ENCODE results near the gene CARS2.

Gene CARS2

DNA sequence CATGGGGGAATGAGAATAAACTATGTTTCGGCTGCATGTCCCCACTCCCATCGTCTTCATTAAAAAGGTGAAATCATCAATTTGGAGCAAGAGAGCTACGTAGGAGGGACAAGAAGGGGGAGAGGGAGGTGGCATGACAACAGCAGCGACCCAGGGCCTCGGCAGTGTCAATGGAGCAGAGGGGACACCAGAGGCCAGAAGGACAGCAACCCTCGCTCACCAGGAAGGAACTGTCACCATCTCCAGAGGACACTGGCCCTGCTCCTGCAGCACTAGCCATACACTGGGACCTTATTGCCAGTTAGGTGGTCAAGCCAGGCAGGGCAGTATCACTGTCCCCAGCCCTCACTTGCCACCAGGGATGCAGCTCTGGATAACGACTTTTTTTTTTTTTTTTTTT is 56.4 kb downstream of the CARS2 start:
- H3K4me1 ChIP-seq (ENCODE audit: insufficient read depth, low read length) = no peaks in the 10 kb centered on the region
- no peak overlapping the region for H3K27ac ChIP-seq (ENCODE audit: low read depth, low read length)
- no peaks in the 10 kb centered on the region for H3K9me3 ChIP-seq (ENCODE audit: insufficient read depth, low read depth, low read length)
- H3K4me3 ChIP-seq (ENCODE audit: low read length) = no peak overlapping the region
- no peaks in the 10 kb centered on the region for H3K27me3 ChIP-seq (ENCODE audit: insufficient read depth, low read length)
- WGBS = 89% methylated on average over 7 of the region's 7 CpGs
- H3K36me3 ChIP-seq (ENCODE audit: insufficient read depth, low read length) = peaks cover 7% of the 10 kb centered on the region; the same call in 1 of the 2 replicates
- no peak overlapping the region for H3K9ac ChIP-seq (ENCODE audit: low read depth, low read length)

DNA sequence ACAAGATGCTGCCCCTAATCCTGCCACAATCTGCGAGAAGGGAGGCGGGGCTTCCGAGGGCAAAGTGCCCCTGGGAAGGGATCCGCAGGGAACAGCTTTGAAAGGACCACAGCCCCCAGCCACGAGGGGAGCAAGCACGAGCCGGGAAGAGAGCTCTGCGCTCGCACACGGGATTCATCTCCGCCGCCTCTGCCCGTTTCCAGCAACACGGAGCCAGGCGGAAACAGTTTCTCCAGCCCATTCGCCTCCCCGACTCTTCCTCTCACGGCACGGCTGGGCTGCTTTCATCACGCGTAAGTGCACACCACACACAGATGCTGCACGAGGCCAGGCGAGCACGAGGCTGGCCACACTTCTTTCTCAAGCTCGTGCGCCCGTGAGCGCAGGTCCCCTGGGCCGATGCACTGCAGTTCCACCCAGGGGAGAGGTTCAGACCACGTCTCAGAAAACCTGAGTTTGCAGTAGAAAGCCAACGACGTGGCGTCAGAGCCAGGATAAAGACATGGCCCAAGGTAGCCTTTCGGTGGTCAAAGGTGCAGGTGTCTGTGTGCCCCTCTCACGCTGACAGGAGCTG is 57.0 kb downstream of the CARS2 start:
- Histone ChIP-seq H3K9me3 (ENCODE audit: insufficient read depth, low read depth, low read length) (no peaks in the 10 kb centered on the region), H3K27ac (ENCODE audit: low read depth, low read length) (no peak overlapping the region), H3K4me1 (ENCODE audit: insufficient read depth, low read length) (no peaks in the 10 kb centered on the region), H3K4me3 (ENCODE audit: low read length) (no peak overlapping the region), H3K9ac (ENCODE audit: low read depth, low read length) (no peak overlapping the region), H3K36me3 (ENCODE audit: insufficient read depth, low read length) (peaks cover 11% of the 10 kb centered on the region), H3K27me3 (ENCODE audit: insufficient read depth, low read length) (no peaks in the 10 kb centered on the region)
- WGBS = 91% methylated on average over 35 of the region's 35 CpGs

DNA sequence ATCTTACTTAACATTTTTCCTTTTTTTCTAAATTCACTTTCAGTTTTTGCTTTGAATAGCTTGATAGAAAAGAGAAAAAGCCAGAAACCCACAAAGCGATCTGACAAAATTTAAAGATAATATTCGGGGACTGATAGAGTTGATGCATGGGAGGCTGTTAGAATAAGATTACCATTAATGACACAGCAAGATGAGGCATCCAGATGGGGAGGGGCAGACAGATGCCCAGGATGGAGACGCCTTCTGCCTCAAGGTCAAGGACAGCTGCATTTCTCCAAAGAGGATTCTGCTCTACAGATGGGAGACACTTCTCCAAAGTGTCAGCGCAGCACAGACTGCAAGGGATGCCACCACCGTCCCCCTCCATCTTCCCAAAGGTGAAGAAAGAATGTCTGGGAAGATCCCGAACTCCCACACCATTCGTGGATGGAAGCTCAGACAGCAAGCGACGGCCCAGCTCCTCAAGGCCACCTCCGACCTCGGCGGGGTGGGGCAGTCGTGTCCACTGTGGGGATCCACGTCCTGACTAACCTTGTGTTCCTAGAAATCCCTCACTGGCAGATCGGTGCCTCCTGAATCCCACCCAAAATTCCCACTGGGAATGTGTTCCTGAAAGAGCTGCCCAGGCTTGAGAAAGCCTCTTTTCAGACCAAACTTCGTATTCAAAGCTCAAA is 57.6 kb downstream of the CARS2 start:
- no peak overlapping the region for H3K27ac ChIP-seq (ENCODE audit: low read depth, low read length)
- 87% methylated on average over 16 of the region's 16 CpGs for WGBS
- H3K4me3 ChIP-seq (ENCODE audit: low read length) = no peak overlapping the region
- no peaks in the 10 kb centered on the region for H3K9me3 ChIP-seq (ENCODE audit: insufficient read depth, low read depth, low read length)
- H3K9ac ChIP-seq (ENCODE audit: low read depth, low read length) = no peak overlapping the region
- no peaks in the 10 kb centered on the region for H3K4me1 ChIP-seq (ENCODE audit: insufficient read depth, low read length)
- no peaks in the 10 kb centered on the region for H3K27me3 ChIP-seq (ENCODE audit: insufficient read depth, low read length)
- peaks cover 17% of the 10 kb centered on the region for H3K36me3 ChIP-seq (ENCODE audit: insufficient read depth, low read length)

DNA sequence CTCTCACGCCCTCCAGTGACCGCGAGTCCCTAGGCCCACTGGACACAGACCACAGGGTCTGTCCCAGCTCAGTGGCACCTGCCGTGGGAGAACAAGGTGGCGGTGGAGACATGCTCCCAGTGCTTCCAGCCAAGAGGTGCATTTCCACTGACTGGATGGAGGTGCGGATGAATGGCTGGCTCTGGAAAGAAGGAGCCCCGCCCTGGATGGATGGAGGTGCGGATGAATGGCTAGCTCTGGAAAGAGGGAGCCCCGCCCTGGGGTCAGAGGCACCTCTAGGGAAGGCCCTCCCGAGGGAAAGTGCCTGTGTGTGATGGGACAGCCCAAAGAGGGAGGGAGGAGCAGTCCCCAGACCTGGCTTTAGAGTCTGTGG is 58.6 kb downstream of the CARS2 start:
- H3K4me3 ChIP-seq (ENCODE audit: low read length) = no peak overlapping the region
- 79% methylated on average over 10 of the region's 10 CpGs for WGBS
- no peaks in the 10 kb centered on the region for H3K27me3 ChIP-seq (ENCODE audit: insufficient read depth, low read length)
- no peak overlapping the region for H3K27ac ChIP-seq (ENCODE audit: low read depth, low read length)
- H3K4me1 ChIP-seq (ENCODE audit: insufficient read depth, low read length) = no peaks in the 10 kb centered on the region
- H3K9ac ChIP-seq (ENCODE audit: low read depth, low read length) = no peak overlapping the region
- peaks cover 26% of the 10 kb centered on the region for H3K36me3 ChIP-seq (ENCODE audit: insufficient read depth, low read length)
- no peaks in the 10 kb centered on the region for H3K9me3 ChIP-seq (ENCODE audit: insufficient read depth, low read depth, low read length)

DNA sequence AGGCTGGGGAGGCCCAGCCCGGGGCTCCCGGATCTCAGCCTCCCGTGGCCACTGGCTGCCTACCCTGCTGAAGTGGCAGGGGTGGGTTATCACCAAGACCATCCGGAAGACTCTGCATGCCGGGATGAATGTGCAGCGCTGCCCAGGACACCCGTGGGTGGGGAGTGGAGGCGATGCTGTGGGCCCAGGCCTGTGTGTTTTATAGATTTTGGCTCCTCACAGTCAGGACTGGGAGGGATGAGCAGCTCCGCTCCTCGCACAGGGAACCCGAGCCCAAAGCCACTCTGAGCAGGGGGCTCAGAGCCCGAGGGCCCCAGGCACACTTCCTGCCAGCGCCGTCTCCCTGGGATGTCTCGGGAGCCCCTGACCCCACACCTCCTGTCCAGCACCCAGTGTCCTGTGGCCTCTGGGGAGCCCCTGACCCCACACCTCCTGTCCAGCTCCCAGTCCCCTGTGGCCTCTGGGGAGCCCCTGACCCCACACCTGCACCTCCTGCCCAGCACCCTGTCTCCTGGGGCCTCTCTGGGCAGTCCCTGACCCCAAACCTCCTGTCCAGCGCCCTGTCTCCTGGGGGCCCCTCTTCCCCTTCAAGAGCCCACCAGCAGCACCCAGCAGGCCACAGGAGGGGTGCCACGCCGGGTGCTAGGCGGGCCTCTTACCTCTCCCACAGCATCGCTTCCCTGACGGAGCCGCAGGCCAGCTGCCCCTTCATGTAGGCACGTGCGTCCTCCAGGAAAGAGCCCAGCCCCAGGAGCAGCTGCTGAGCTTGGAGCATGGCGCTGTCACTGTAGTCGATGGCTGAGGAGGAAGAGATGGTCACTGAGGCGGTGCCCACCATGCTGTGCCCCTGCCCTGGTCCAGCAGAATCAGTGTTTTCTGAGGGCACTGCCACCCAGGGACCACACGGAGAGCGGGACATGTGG is 59.2 kb downstream of the CARS2 start:
- H3K27me3 ChIP-seq (ENCODE audit: insufficient read depth, low read length) = no peaks in the 10 kb centered on the region
- no peak overlapping the region for H3K9ac ChIP-seq (ENCODE audit: low read depth, low read length)
- WGBS = 95% methylated on average over 29 of the region's 29 CpGs
- no peaks in the 10 kb centered on the region for H3K9me3 ChIP-seq (ENCODE audit: insufficient read depth, low read depth, low read length)
- peaks cover 29% of the 10 kb centered on the region for H3K36me3 ChIP-seq (ENCODE audit: insufficient read depth, low read length)
- H3K4me1 ChIP-seq (ENCODE audit: insufficient read depth, low read length) = no peaks in the 10 kb centered on the region
- H3K27ac ChIP-seq (ENCODE audit: low read depth, low read length) = no peak overlapping the region
- H3K4me3 ChIP-seq (ENCODE audit: low read length) = no peak overlapping the region

DNA sequence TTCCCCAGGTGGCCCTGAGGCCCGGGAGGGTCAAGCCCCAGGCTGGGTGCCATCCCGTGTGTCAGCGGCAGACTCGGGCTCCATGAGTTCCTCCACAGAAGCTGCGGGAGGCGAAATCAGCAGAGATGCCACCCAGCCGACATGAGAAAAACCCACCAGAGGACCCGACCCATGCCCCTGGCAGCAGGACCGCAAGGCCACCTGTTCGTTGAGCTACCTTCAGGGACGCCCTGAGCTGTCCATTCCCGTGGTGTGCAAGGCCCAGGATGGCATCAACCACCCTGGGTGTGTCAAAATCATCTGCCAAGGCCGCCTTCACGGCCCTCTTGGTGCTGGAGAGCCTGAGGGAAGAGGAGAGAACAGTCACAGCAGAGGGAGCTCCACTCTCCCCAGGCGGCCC is 60.2 kb downstream of the CARS2 start:
- H3K27me3 ChIP-seq (ENCODE audit: insufficient read depth, low read length) = no peaks in the 10 kb centered on the region
- no peak overlapping the region for H3K27ac ChIP-seq (ENCODE audit: low read depth, low read length)
- H3K9ac ChIP-seq (ENCODE audit: low read depth, low read length) = no peak overlapping the region
- H3K4me1 ChIP-seq (ENCODE audit: insufficient read depth, low read length) = no peaks in the 10 kb centered on the region
- WGBS = 94% methylated on average over 15 of the region's 15 CpGs
- H3K36me3 ChIP-seq (ENCODE audit: insufficient read depth, low read length) = peaks cover 35% of the 10 kb centered on the region
- no peaks in the 10 kb centered on the region for H3K9me3 ChIP-seq (ENCODE audit: insufficient read depth, low read depth, low read length)
- no peak overlapping the region for H3K4me3 ChIP-seq (ENCODE audit: low read length)

DNA sequence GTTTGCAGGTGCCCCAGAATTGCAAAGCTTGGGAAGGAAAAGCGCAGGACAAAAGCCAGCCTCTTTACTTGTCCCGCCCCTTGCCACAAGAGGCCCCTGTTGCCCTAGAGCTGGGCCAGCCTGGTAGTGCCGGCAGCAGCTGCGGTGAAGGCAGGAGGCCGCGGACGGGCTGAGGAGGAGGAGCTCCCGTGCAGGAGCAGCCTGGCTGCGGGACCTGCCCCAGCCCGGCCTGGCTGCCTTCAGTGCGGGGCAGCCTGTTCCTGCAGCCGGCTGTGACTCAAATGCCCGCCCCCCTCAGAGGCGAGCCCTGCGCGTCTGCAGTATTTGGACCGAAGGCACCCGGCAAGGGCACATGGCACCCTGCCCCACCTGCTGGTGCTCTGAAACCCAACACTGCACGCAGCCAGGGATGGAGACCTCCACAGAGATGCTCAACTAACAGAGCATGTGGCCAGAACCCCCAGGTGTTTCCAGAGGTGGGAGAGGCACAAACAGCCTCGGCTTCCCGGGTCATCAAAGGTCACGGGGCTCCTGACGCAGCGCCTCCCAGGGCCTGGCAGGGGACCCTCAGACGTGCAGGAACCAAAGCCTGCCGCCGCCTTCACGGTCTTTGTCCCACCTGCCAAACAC is 60.9 kb downstream of the CARS2 start:
- H3K9ac ChIP-seq (ENCODE audit: low read depth, low read length) = no peak overlapping the region
- no peak overlapping the region for H3K27ac ChIP-seq (ENCODE audit: low read depth, low read length)
- H3K4me3 ChIP-seq (ENCODE audit: low read length) = no peak overlapping the region
- 40% methylated on average over 28 of the region's 28 CpGs for WGBS
- H3K4me1 ChIP-seq (ENCODE audit: insufficient read depth, low read length) = no peaks in the 10 kb centered on the region
- H3K9me3 ChIP-seq (ENCODE audit: insufficient read depth, low read depth, low read length) = no peaks in the 10 kb centered on the region
- peaks cover 37% of the 10 kb centered on the region for H3K36me3 ChIP-seq (ENCODE audit: insufficient read depth, low read length)
- H3K27me3 ChIP-seq (ENCODE audit: insufficient read depth, low read length) = no peaks in the 10 kb centered on the region

DNA sequence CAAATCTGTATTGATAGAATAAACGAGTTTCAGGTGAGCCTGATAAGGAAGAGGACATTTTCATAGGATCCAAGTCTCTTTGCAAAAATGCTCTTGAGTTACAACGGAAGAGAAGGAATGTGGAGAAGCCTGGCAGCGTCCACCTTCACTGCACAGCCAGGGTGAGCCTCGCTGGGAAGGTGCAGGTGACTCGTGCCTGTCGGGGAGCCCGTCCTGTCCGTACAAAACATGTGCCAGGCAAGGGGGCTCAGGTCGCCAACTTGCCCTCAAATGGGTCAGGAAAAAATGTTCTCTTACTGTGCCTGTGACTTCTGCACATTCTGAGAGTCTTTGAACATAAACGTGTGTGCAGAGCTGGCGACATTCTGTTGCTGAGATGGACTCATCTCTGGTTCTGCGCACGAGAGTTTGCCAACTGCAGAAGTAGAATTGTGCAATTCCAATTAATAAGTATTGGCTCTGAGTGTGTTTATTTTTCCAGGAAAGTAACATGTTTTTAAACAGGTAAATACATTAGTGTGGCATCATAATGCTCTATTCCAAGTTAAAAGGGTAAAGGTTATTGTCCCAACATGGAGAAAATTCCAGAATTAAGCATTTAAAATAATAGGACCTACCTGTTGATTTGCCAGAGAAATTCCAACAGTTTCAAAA is 62.0 kb downstream of the CARS2 start:
- Histone ChIP-seq H3K36me3 (ENCODE audit: insufficient read depth, low read length) (peaks cover 48% of the 10 kb centered on the region), H3K27ac (ENCODE audit: low read depth, low read length) (no peak overlapping the region), H3K4me1 (ENCODE audit: insufficient read depth, low read length) (no peaks in the 10 kb centered on the region), H3K27me3 (ENCODE audit: insufficient read depth, low read length) (no peaks in the 10 kb centered on the region), H3K9me3 (ENCODE audit: insufficient read depth, low read depth, low read length) (no peaks in the 10 kb centered on the region), H3K4me3 (ENCODE audit: low read length) (no peak overlapping the region), H3K9ac (ENCODE audit: low read depth, low read length) (no peak overlapping the region)
- WGBS = 91% methylated on average over 13 of the region's 13 CpGs

DNA sequence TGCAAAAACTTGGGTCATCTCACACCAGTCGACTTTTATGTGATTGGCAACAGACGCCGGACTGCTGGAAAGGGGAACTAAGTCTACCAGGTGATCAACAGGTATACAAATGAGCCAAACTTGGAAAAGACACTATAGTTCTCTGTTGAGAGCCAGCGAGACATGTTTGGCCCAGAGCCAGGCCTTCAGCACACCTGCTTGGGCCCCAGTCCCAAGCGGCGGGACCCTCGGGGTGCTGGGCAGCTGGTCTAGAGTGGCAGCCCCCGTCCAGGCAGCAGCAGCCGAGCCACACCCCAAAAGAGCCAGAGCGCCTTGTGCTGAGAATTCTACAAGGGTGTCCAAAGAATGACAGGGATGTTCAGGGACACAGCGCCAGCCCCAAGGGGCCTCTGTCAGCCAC is 62.6 kb downstream of the CARS2 start:
- Histone ChIP-seq H3K4me3 (ENCODE audit: low read length) (no peak overlapping the region), H3K36me3 (ENCODE audit: insufficient read depth, low read length) (peaks cover 54% of the 10 kb centered on the region), H3K9me3 (ENCODE audit: insufficient read depth, low read depth, low read length) (no peaks in the 10 kb centered on the region), H3K9ac (ENCODE audit: low read depth, low read length) (no peak overlapping the region), H3K27ac (ENCODE audit: low read depth, low read length) (no peak overlapping the region), H3K4me1 (ENCODE audit: insufficient read depth, low read length) (no peaks in the 10 kb centered on the region), H3K27me3 (ENCODE audit: insufficient read depth, low read length) (no peaks in the 10 kb centered on the region)
- WGBS = 95% methylated on average over 11 of the region's 11 CpGs

DNA sequence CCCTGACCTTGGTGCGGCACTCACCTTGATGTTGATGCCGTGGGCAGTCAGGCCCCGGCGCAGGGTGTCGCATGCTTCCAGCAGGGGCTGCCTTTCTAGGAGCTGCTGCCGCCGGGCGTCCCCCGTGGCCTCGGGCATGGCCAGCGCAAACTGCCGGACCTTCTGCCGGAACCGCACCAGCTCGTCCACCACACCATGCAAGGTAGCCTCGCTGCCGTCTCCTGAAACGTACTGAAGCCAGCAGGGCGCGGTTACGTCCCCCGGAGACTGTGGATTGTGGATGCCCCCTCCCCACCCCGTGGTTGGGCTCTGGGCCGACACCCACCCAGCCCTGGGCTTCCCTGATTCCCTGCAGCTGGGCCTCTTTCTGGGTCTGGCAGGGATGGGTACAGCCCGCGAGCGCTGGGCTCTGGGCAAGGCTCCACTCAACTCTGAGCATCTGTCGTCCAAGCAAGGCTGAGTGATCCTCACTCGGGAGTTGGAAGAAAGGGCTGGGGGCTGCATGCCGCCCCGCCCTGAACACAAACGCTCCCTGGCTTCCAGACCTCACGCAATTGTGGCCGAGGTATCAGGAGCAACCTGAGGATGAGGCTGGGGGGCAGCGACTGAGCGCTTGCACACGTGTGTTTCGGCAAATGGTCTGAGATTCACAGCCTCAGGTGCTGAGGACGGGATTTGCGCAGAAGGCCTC is 63.5 kb downstream of the CARS2 start:
- Histone ChIP-seq H3K27ac (ENCODE audit: low read depth, low read length) (no peak overlapping the region), H3K4me3 (ENCODE audit: low read length) (no peak overlapping the region), H3K36me3 (ENCODE audit: insufficient read depth, low read length) (peaks cover 58% of the 10 kb centered on the region), H3K4me1 (ENCODE audit: insufficient read depth, low read length) (no peaks in the 10 kb centered on the region), H3K9ac (ENCODE audit: low read depth, low read length) (no peak overlapping the region), H3K9me3 (ENCODE audit: insufficient read depth, low read depth, low read length) (no peaks in the 10 kb centered on the region), H3K27me3 (ENCODE audit: insufficient read depth, low read length) (no peaks in the 10 kb centered on the region)
- WGBS = 95% methylated on average over 40 of the region's 40 CpGs

All from HUES64 (cell line).